ENCODE results near the gene COMT. TPM values are rescaled to one million over a fixed set of nuclear protein-coding genes. Genes with fewer than 3 reads are reported as not detected.
A peak's percentile ranks its signal among the peaks of the same experiment; 100 is the strongest.
"Not testable (repeated sequence)": the region's sequence is repeated elsewhere in the genome, so short reads cannot be mapped to it uniquely, and the experiment has no call there.

COMT gene
- total and polyA plus RNA-seq, 8 donors: 25.1 to 174 (median 103) TPM

GRCh38 chr22:19932367-19933206, 9.0 kb upstream of the COMT start:
- Histone ChIP-seq H3K9me3 (peaks cover 0 to 12% (median 0%) of the 10 kb centered on the region in 4 donors), H3K36me3 (peaks cover 0 to 35% (median 15%) of the 10 kb centered on the region in 4 donors), H3K27me3 (no peaks in the 10 kb centered on the region), H3K27ac (peak overlapping the region in 1 of 5 donors; percentile 56), H3K4me3 (no peak overlapping the region), H3K4me1 (peaks cover 13 to 43% (median 26%) of the 10 kb centered on the region in 4 donors)
- peak in 1 of 2 donors; percentile 74 for DNase-seq
- intact Hi-C loops (cut with DNase I; ENCODE audit: low total_unique reads): no loop called here
- 54 to 72% (median 65%) methylated on average over 12 of the region's 12 CpGs for WGBS, 5 donors
- TF ChIP-seq POLR2A (IDR thresholded peaks at IDR 0.05) (no peak), CTCF (IDR thresholded peaks at IDR 0.05) (no peak), EP300 (IDR thresholded peaks at IDR 0.05) (no peak), POLR2AphosphoS5 (IDR thresholded peaks at IDR 0.05) (no peak)

GRCh38 chr22:19933341-19934241, 8.0 kb upstream of the COMT start:
- H3K4me1 ChIP-seq: peaks cover 23 to 45% (median 35%) of the 10 kb centered on the region in 4 donors
- H3K27ac ChIP-seq: peak overlapping the region in 3 of 5 donors; percentile 46 to 63 (median 56)
- intact Hi-C loops (cut with DNase I; ENCODE audit: low total_unique reads): no loop called here
- H3K9me3 ChIP-seq: peaks cover 0 to 12% (median 0%) of the 10 kb centered on the region in 4 donors
- H3K27me3 ChIP-seq: no peaks in the 10 kb centered on the region
- H3K36me3 ChIP-seq: peaks cover 0 to 35% (median 13%) of the 10 kb centered on the region in 4 donors
- 58 to 80% (median 68%) methylated on average over 9 of the region's 9 CpGs for WGBS, 5 donors
- TF ChIP-seq EP300 (IDR thresholded peaks at IDR 0.05): no peak
- H3K4me3 ChIP-seq: no peak overlapping the region
- DNase-seq: no peak

GRCh38 chr22:19935123-19935718, 6.4 kb upstream of the COMT start:
- peaks cover 31 to 56% (median 51%) of the 10 kb centered on the region in 4 donors for H3K4me1 ChIP-seq
- H3K27ac ChIP-seq: peak overlapping the region in 2 of 5 donors; percentile 12 to 98
- H3K27me3 ChIP-seq; H3K4me3 ChIP-seq; DNase-seq; intact Hi-C loops (cut with DNase I; ENCODE audit: low total_unique reads): not testable (repeated sequence)
- peaks cover 0 to 12% (median 0%) of the 10 kb centered on the region in 4 donors for H3K9me3 ChIP-seq
- 58 to 81% (median 74%) methylated on average over 11 of the region's 11 CpGs for WGBS, 5 donors
- peaks cover 0 to 23% (median 6%) of the 10 kb centered on the region in 4 donors for H3K36me3 ChIP-seq

- DNase-seq: no peak
- intact Hi-C loops (cut with DNase I; ENCODE audit: low total_unique reads): no loop called here
- Histone ChIP-seq H3K4me3 (no peak overlapping the region), H3K27ac (peak overlapping the region in 3 of 5 donors; percentile 9 to 98 (median 80)), H3K9me3 (peaks cover 0 to 12% (median 0%) of the 10 kb centered on the region in 4 donors), H3K4me1 (peaks cover 41 to 66% (median 61%) of the 10 kb centered on the region in 4 donors), H3K27me3 (no peaks in the 10 kb centered on the region), H3K36me3 (peaks cover 0 to 14% (median 0%) of the 10 kb centered on the region in 4 donors)
- TF ChIP-seq POLR2AphosphoS5 (IDR thresholded peaks at IDR 0.05): no peak
- TF ChIP-seq EP300 (IDR thresholded peaks at IDR 0.05): no peak
- no peak for TF ChIP-seq POLR2A (IDR thresholded peaks at IDR 0.05)
- TF ChIP-seq CTCF (IDR thresholded peaks at IDR 0.05): no peak
- WGBS, 5 donors: 61 to 88% (median 68%) methylated on average over 7 of the region's 7 CpGs
Observed at GRCh38 chr22:19936513-19936912, 5.1 kb upstream of the COMT start.
